Esophagus squamous epithelium (tissue), 5 donors: ENCODE data around the gene HBG2. TPM values are rescaled to one million over a fixed set of nuclear protein-coding genes. Genes with fewer than 3 reads are reported as not detected.

Experiments used
- DNase-seq: peaks from one replicate; lab custom pipeline; 2025; lab: John Stamatoyannopoulos, UW
- H3K27ac ChIP-seq, 4 donors: fragments of 200-600 bp; sonication (generic); one replicate each; pipeline ENCODE4 v1.5.1; 2016 to 2019; ENCODE audit warnings: mild to moderate bottlenecking in 1 of 4
- H3K27me3 ChIP-seq, 4 donors: fragments of 200-600 bp; sonication (generic); 1 replicate in 3 of 4; 2 replicates in 1 of 4; pipeline versions ENCODE4 v1.5.1 to v1.6.0; 2017 to 2021; ENCODE audit warnings: antibody characterized with exemption in 1 of 4
- H3K36me3 ChIP-seq, 3 donors: fragments of 200-600 bp; sonication (generic); one replicate each; pipeline ENCODE4 v1.5.1; 2016 to 2019
- H3K4me1 ChIP-seq, 3 donors: fragments of 200-600 bp; sonication (generic); one replicate each; pipeline ENCODE4 v1.5.1; 2017 to 2019
- H3K4me3 ChIP-seq, 4 donors: fragments of 200-600 bp; sonication (generic); 1 replicate in 3 of 4; 2 replicates in 1 of 4; pipeline ENCODE4 v1.5.1; 2016 to 2019; ENCODE audit warnings: mild to moderate bottlenecking in 2 of 4, moderate library complexity in 1 of 4
- H3K9me3 ChIP-seq, 3 donors: fragments of 200-600 bp; sonication (generic); one replicate each; pipeline ENCODE4 v1.5.1; 2016 to 2019
- POLR2A ChIP-seq, 4 donors: fragments of 450-650 bp; IDR thresholded peaks; one replicate each; pipeline ENCODE4 v1.6.1; 2017; ENCODE audit warnings: antibody characterized with exemption in 4 of 4, mild to moderate bottlenecking in 4 of 4, moderate library complexity in 3 of 4
- WGBS, 2 donors: methylation state at CpG; one replicate each; pipeline ENCODE4 v1.1.5; 2018; 5-methylcytosine and 5-hydroxymethylcytosine counted together
- intact Hi-C: fragments of 100-400 bp; cut with DNase I; formaldehyde crosslinking; loops from one replicate; pipeline ENCODE4 v1.15.0; 2022
- total RNA-seq, 4 donors: library from RNA; depleted of rRNA; stranded (reverse); fragments of >200 nt; gene quantifications; one replicate each; pipeline ENCODE4 v1.1.0, GENCODE V29; 2016
- TF ChIP-seq, protein P1 (sequence below), 6 experiments: fragments of 450-650 bp in 4 of 6; fragments of 200-600 bp in 2 of 6; sonication (generic) in 2 of 6; IDR thresholded peaks; one replicate each; pipeline ENCODE4 v1.5.1; 2016 to 2019; ENCODE audit warnings: antibody characterized with exemption in 6 of 6, mild to moderate bottlenecking in 4 of 6, moderate library complexity in 4 of 6
- donor health status: DM: yes; HTN: yes; CAD: no.

Gene HBG2
- total RNA-seq, 4 donors from 2014 or later = not detected

DNA sequence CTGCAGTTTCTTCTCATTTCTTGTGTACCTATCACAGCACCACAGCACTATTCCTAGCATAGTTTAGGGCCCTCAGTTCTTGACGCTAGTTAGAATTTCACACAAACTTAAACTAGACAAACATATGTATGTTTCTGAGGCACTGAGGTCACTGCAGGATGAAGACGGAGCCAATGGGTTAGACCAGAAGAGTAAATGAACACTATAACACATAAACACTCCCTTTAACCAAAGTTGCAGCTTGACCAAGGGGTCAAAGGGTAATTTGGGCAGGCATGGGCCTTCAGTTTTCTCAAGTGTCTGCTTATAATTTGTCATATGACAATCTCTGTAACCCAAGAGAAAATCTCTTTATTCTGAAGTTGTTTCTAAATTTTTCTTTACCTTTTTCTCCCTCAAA lies 28.0 kb upstream of the HBG2 start:
- intact Hi-C loops = no loop called here
- no peak for DNase-seq
- Histone ChIP-seq H3K4me1 (peaks cover 0 to 6% (median 0%) of the 10 kb centered on the region in 3 donors), H3K27ac (no peak overlapping the region), H3K9me3 (no peaks in the 10 kb centered on the region), H3K4me3 (no peak overlapping the region), H3K27me3 (no peaks in the 10 kb centered on the region), H3K36me3 (no peaks in the 10 kb centered on the region)
- TF ChIP-seq, protein P1, sequence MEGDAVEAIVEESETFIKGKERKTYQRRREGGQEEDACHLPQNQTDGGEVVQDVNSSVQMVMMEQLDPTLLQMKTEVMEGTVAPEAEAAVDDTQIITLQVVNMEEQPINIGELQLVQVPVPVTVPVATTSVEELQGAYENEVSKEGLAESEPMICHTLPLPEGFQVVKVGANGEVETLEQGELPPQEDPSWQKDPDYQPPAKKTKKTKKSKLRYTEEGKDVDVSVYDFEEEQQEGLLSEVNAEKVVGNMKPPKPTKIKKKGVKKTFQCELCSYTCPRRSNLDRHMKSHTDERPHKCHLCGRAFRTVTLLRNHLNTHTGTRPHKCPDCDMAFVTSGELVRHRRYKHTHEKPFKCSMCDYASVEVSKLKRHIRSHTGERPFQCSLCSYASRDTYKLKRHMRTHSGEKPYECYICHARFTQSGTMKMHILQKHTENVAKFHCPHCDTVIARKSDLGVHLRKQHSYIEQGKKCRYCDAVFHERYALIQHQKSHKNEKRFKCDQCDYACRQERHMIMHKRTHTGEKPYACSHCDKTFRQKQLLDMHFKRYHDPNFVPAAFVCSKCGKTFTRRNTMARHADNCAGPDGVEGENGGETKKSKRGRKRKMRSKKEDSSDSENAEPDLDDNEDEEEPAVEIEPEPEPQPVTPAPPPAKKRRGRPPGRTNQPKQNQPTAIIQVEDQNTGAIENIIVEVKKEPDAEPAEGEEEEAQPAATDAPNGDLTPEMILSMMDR (IDR thresholded peaks at IDR 0.05) = no peak
- TF ChIP-seq POLR2A (IDR thresholded peaks at IDR 0.05) = no peak
- WGBS, 2 donors = 79 to 85% methylated on average over 2 of the region's 2 CpGs

DNA sequence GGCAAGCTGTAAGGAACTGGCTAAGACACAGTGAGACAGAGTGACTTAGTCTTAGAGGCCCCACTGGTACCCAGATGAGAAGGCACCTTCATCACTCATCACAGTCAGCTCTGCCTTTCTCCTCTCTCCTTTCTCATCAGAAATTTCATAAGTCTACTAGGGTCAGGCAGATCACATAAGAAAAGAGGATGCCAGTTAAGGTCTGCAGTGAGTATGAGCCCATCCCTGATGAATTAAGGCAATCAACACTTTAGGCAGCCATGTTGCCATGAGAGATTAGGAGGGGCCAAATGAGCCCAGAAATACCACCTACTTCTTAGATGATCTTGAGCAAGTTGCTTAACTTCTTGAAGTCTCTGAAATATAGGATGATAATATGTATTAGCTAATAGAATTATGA lies 27.0 kb upstream of the HBG2 start:
- no peaks in the 10 kb centered on the region for H3K36me3 ChIP-seq
- TF ChIP-seq, protein P1 (IDR thresholded peaks at IDR 0.05) = no peak
- no peak for TF ChIP-seq POLR2A (IDR thresholded peaks at IDR 0.05)
- H3K9me3 ChIP-seq = no peaks in the 10 kb centered on the region
- no peak overlapping the region for H3K4me3 ChIP-seq
- H3K27ac ChIP-seq = no peak overlapping the region
- no peaks in the 10 kb centered on the region for H3K27me3 ChIP-seq
- intact Hi-C loops = no loop called here
- DNase-seq = no peak
- H3K4me1 ChIP-seq = peaks cover 0 to 6% (median 0%) of the 10 kb centered on the region in 3 donors

DNA sequence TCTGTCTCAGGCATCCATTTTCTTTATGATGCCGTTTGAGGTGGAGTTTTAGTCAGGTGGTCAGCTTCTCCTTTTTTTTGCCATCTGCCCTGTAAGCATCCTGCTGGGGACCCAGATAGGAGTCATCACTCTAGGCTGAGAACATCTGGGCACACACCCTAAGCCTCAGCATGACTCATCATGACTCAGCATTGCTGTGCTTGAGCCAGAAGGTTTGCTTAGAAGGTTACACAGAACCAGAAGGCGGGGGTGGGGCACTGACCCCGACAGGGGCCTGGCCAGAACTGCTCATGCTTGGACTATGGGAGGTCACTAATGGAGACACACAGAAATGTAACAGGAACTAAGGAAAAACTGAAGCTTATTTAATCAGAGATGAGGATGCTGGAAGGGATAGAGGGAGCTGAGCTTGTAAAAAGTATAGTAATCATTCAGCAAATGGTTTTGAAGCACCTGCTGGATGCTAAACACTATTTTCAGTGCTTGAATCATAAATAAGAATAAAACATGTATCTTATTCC lies 26.1 kb upstream of the HBG2 start:
- no peak for DNase-seq
- Histone ChIP-seq H3K9me3 (no peaks in the 10 kb centered on the region), H3K4me1 (peaks cover 0 to 6% (median 0%) of the 10 kb centered on the region in 3 donors), H3K27ac (no peak overlapping the region), H3K36me3 (no peaks in the 10 kb centered on the region), H3K4me3 (no peak overlapping the region), H3K27me3 (no peaks in the 10 kb centered on the region)
- no peak for TF ChIP-seq POLR2A (IDR thresholded peaks at IDR 0.05)
- TF ChIP-seq, protein P1 (IDR thresholded peaks at IDR 0.05) = no peak
- intact Hi-C loops = no loop called here
- 13 to 21% methylated on average over 3 of the region's 3 CpGs for WGBS, 2 donors

DNA sequence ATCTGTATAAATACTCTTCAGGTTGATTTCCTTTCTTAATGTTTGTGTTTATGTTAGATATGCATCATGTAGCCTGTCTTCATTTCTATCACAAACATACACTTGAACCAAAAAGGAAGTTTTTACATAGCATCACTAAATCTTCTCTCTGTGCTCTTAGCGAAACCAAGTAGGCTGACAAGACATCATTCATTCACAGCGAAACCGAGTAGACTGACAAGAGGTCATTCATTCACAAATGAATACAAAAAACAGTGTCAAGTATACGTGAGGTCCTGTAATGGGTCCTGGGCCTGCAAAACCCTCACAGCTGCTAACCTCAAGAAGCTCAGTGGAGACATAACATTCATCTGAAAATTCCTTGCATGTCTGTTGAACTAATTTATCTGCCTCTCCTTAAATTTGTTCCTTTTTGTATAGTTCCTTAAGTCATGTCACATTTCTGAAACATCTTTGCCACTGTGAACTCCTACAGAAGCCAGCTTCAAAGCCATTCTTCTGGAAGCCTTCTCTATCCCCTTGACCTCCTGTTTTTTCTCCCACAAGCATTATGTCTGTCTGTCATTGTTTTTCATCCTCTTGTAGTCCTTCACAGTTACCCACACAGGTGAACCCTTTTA lies 25.0 kb upstream of the HBG2 start:
- no peaks in the 10 kb centered on the region for H3K9me3 ChIP-seq
- H3K36me3 ChIP-seq = no peaks in the 10 kb centered on the region
- no peak overlapping the region for H3K4me3 ChIP-seq
- peaks cover 0 to 6% (median 0%) of the 10 kb centered on the region in 3 donors for H3K4me1 ChIP-seq
- TF ChIP-seq POLR2A (IDR thresholded peaks at IDR 0.05) = no peak
- TF ChIP-seq, protein P1 (IDR thresholded peaks at IDR 0.05) = no peak
- intact Hi-C loops = no loop called here
- no peaks in the 10 kb centered on the region for H3K27me3 ChIP-seq
- H3K27ac ChIP-seq = no peak overlapping the region
- DNase-seq = no peak
- 78 to 81% methylated on average over 4 of the region's 4 CpGs for WGBS, 2 donors

DNA sequence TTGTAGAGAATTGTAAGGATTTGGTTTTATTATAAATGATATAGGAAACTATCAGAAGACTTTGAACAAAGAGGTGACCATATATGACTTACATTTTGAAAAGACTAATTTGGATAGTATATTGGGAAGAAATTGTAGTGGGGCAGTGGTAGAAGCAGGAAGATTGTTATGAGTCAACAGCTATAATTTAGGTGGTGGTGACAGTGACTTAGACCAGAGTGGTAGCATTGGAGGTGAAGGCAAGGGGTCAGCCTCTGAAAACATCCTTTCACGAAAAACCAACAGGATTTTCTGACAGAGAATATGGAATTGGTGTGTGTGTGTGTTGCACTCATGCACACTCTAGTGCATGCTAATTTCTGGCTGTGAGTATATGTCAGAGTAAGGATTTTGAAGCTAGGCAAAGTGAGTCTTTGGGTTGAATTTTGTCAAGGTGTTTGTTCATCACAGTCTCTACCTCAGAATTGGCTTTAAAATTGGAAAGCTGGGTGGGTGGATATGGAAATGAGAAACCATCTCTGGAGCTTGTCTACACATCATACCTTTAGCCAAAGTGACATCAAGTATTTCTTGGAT lies 23.3 kb upstream of the HBG2 start:
- intact Hi-C loops = no loop called here
- Histone ChIP-seq H3K4me3 (no peak overlapping the region), H3K9me3 (no peaks in the 10 kb centered on the region), H3K27me3 (no peaks in the 10 kb centered on the region), H3K4me1 (peaks cover 0 to 6% (median 0%) of the 10 kb centered on the region in 3 donors), H3K27ac (no peak overlapping the region), H3K36me3 (no peaks in the 10 kb centered on the region)
- 30 to 100% methylated on average over 1 of the region's 1 CpG for WGBS, 2 donors
- DNase-seq = no peak
- TF ChIP-seq, protein P1 (IDR thresholded peaks at IDR 0.05) = no peak
